Pulmonary artery endothelial cell (primary cell): ENCODE data around the gene FGD5. TPM values are rescaled to one million over a fixed set of nuclear protein-coding genes. Genes with fewer than 3 reads are reported as not detected.

Source experiments
- DNase-seq: peaks from one replicate; pipeline ENCODE4 v3.0.0-alpha.2; 2011; ENCODE audit warnings: low read depth, low spot score
- total RNA-seq: library from RNA; depleted of rRNA; stranded (reverse); fragments of >200 nt; gene quantifications from 2 replicates; pipeline ENCODE4 v1.2.3, GENCODE V29; 2014

FGD5 gene
- total RNA-seq, 1 donor from 2014 or later: 84.3 TPM

DNA sequence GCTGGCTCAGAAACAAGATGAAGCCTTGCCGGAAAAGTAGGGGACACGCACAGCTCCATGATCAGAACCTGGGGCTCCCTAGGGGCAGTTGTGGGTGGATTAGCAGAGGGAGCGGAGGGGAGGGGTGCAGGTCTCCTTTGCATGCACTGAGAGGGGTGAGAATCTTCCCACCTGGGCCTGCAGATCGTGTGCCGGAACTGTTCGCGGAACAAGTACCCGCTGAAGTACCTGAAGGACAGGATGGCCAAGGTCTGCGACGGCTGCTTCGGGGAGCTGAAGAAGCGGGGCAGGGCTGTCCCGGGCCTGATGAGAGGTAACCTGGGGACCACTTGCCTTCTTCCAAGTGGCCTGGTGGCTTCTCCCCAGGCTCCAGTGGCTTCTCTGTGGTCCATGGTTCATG lies 104.1 kb downstream of the FGD5 start:
- DNase-seq: no peak

DNA sequence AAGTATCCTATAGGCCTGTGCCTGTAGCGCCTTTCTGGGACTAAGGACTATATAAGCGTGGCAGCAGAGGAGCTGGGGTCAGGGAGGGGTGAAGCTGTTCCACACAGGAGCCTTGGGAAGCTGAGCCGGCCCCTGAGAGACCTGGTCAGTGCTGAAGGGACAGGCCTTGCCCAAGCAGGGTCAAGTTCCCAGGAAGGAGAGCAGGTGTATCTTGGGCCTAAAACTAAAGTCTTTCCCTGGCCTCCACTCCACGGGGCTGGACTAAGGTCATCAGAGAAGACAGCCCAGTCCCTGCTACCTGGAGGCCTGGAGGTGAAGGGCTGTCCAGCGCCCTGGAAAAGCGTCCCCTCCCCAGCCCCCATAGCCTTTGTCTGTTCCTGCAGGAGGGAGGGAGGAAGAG lies 104.7 kb downstream of the FGD5 start:
- no peak for DNase-seq

DNA sequence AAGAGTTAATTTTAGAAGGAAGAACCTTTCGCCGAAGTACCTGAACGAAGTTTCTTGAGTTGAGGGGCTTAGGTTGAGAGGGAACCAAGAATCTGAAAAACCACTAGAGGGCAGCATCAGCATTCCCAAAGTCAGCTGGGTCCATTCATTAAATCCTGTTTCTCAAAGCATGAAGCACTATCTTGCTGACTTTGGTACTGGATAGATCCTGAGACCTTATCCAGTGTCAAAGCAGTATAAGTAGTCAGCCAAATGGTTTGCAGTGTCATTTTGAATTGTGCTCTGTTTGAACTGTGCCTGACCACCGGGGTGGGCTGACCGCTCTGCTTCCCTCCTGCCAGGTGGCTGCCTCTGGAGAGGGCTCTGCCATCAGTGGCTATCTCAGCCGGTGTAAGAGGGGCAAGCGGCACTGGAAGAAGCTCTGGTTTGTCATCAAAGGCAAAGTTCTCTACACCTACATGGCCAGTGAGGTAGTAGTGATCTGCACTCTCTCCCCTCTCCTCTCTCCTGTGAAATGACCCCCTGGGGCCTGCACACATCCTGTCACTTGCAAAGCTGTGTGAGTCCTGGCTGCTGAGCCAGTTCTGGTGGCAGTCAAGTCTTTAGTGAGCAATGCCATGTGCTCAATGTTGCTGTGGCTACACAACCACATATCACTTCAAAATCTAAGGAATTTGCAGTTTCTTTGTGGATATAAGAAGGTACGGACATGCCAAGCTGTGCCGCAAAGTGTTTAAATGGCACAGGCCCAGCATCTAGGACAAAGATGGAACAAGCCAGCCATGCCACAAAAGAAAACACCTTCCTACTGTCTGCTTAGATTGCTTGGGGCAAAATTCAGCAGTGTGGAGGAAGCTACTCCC lies 107.2 kb downstream of the FGD5 start:
- DNase-seq: no peak

DNA sequence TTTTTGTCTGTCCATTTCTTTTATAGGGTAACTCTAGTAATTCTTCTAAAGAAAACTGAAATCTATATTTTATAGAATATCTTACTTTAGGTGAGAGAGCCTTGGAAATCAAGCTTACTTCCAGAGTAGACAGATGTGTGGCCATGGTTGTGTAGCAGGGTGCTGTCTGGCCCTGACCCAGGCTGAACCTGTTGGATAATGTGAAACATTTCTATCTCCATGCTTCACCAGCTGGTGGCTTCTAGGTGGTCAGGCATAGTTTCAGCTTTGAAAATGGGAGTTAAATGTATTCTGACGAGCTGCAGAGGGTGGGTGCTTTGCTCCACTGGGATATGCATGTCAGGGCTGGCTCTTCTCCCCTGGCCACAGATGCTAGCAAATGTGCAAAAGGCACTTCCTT lies 107.8 kb downstream of the FGD5 start:
- no peak for DNase-seq

DNA sequence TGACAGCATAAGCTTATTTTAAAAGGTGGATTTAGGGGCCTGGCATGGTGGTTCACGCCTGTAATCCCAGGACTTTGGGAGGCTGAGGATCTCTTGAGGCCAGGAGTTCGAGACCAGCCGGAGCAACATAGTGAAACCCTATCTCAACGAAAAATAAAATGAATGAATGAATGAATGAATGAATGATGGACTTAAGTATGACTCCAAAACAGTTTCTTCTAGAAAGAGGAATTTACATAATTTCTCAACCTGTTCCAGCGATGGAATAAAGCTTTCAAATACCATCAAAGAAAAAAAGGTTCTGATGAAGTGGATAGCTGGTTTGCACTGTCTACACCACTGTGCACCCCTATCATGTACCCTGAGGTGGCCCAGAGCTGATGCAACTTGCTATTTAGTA lies 108.5 kb downstream of the FGD5 start:
- no peak for DNase-seq

DNA sequence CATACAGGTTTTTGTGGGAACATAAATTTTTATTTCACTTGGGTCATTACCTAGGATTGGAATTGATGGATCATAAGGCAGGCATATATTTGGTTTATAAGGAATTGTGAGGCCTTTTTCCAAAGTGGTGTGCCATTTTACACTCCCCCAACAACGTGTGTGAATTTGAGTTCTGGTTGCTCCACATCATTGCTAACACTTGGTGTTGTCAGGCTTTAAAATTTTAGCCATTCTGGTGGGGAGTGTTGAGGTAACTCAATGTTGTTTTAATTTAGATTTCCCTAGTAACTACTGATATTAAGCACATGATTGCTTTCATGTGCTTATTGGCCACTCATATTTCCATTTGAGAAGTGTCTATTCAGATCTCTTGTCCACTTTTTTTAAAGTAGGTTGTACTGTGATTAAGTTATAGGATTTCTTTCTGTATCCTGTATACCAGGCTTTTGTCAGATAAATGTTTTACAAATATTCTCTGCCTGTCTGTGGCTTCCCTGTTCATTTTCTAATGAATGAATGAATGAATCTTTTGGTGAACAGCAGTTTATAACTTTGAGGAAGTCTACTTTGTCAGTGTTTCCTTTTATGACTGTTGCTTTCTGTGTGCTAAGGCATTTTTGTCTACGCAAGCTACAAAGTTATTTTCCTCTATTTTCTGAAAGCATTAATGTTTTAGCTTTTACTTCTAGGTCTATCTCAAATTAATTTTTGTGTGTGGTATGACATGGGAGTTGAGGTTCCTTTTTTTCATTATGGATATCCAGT lies 110.7 kb downstream of the FGD5 start:
- no peak for DNase-seq

DNA sequence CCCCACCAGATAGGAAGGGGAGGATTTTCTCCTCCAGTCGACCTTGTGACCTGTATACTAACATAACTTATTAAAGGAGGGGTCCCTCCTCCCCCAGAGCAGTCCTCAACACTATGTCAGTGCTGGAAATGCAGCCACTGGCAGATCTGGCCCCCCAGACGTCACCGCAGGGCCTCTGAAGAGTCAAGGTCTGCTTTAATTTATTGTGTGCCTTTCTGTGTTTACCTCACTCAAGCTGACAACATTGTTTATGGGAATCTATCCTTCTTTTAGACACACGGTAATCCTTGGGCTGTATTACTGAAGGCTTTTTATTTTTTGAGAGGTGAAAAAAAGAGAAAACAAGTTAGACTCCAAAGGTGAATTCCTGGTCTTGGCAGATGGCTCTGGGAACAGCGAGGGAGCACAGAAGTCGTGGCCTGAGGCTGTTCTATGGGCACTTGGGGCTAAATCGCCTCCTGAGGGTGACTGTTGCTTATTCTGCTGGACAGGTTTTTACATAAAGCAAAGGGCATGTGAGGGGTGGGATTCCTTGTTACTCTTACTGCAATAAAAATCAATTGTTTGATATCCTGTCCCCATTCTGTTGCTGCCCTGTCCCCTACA lies 115.2 kb downstream of the FGD5 start:
- no peak for DNase-seq

DNA sequence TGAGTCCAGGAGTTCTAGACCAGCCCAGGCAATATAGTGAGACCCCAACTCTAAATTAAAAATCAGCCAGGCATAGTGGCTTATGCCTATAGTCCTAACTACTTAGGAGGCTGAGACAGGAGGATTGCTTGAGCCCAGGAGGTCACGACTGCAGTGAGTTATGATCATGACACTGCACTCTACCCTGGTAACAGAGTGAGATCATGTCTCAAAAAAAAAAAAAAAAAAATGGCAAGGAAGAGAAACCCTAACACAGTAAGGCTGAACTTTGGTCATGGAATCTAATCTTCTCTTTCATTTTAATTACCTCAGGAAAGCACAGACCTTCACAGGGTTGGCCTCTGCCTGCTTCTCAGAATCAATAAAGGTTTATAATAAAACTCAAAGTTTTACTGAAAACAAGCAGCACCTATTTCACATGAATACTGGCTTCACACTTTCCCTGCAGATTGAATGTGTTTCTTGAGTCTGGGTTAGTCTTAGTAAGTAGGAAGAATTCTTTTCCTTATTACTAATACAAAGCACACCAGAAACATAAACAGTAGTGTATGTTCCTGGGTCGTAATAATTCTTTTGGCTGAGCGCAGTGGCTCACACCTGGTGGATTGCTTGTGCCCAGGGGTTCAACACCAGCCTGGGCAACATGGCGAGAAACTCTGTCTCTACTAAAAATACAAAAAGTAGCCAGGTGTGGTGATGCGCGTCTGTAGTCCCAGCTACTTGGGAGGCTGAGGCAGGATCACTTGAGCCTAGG lies 117.0 kb downstream of the FGD5 start:
- no peak for DNase-seq

DNA sequence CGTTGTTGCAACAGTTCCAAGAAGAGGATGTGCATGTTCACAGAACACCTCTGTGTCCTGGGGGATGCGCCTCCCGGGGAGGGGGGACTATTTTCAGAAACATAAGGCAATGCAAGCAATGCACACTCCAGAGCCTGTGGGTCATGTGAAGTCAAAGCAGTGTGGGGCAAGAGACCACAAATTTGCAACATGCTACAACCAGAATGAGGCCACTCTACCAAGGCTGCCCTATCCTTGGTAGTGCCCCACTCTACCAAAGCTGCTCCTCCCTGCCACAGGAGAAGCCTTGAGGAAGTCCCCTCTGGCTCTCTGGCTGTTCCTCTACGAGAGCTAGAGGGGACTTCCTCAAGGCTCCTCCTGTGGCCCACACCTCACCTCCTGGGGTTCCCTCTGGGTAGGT lies 120.2 kb downstream of the FGD5 start:
- no peak for DNase-seq

DNA sequence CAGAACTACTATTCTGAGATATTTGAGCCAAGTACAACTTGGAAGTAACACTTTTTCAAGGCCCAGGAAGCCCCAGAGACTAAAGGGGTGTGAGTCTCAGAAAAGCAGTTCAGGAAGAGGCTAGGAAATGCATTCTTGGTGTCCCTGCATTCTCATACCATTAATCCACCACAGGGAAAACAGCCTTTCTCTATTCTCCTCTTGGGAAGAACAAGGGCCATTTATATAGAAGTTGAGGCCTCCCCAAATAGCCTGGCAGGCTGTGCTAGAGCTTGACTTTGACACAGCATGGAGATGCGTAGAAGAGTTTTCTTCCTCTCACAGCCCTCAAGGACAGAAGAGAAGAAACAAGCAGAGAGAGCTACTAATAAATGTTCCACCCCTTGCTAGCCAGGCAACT lies 123.1 kb downstream of the FGD5 start:
- no peak for DNase-seq

DNA sequence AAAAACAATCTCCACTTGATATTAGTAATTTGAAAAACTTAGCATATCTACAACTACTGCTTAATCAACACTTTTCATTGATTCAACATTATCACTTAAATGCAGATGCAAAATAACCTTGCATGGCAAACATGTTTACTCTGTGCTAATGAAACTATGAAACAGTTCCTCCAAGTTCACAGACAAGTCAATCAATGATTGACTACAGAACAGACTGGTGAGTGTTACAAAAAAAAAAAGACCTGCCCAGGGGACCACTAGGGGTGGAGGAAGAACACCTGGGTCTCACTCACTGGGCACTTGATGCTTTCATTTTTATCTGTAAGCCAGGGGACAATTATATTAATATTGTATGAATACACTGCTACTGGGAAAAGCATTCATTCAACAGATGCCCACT lies 124.3 kb downstream of the FGD5 start:
- DNase-seq: no peak

DNA sequence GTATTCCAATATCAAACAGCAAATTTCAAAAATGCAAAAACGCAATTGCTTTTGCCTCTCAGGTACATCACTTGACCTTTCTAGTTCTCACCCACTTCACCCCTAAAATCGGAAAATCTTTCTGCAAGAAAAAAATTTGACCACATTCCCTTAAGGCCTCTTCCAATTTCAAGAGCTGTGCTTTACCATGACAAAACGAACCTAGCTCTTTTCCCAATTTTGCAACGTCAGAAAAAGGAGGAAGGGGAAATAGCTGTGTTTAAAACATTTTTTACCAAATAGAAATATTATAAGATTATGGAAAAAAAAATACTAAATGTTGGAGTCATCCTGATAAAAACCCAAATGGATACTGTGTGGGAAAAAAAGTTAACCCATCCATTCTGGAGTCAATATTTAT lies 127.5 kb downstream of the FGD5 start:
- DNase-seq: no peak

DNA sequence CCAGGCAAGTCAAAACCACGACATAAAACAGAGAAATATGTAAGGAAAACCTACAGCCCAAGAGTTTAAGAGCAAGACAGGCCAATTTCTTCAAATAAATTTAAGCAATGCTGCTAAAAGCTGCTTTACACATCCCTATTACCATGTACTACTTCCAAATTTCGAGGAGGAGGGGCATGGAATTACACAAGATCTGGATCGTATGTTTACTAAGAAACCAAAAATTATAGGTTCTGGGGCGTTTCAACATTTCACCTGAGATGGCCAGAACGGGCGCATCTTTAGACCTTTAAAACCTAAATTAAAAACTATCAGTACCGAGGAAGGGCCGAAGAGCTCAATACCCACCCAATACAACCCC lies 128.0 kb downstream of the FGD5 start:
- no peak for DNase-seq

DNA sequence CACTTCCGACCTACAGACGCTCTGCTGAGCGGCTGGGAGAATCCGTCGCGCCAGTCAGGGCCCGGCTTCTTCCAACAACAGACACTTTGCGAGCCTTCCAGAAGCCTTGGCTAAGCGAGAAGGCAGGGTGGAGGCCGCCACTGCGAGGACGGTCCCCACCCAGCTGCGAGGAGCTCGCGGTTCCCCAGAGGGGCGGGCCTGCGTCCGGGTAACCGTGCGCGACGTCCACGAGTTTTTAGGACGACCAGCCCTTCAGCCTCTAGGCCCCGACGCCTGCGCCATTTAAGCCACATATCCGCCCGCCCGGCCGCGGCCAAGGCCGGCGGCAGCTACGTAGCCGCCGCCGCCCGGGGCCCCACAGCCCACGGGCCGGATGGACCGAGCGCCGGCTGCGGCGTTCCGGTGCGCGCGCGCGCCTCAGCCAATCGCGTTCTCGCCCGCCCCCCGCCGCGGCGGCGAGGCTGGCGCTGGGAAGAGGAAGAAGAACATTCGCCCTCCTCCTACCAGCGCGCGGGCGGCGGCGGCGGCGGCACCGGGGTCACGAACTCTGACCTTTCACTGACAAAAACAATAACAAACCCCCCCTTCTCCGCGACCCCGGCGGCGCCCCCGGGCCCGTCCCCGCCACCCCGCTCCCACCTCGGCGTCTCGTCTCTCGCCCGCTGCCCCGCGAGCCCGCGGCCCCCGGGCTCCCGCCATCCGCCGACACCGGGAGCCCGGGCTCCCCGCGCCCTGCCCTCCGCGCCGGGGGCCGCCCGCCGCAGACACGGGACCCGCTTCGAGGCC lies 128.5 kb downstream of the FGD5 start, which contains the start of gene NR2C2:
NR2C2 (plus strand) TSS at position 484 of the 786 bp plus-strand sequence. CDS start 56,332 bp downstream, outside the sequence.
- peak; percentile 24 for DNase-seq

DNA sequence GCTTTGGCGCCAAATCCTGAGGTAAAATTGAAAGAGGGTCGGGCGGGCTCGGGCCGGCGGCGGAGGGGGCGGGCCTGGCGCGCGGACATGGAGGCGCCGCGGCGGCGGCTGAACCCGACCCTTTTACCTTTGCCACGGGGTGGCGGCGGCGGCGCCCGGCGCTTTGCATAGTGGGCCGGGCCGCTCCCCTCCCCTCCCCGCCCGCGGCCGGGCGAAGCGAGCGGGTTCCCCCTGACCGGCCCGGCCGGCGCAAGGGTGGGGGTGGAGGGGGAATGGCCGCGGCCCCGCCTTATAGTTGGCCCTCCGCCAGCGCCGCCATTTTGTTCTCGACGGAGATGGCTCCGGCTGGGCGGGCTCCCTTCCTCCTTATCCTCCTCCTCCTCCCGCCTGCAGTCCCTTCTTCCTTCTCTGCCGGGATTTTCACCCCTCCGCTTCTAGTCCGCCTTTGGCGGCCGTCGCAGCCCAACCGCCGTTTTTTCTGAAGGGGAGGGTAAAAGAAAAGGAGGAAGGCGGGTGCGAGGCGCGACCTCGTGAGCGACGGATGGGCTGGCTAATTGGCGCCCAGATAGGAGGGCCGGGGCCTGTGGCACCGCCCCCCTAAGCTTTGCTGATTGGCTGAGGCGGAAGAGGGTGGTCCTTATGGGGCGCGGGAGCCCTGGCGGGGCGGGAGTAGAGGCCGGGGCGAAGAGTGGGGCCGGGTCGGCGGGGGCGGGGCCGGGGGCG lies 129.3 kb downstream of the FGD5 start:
- DNase-seq: peak; percentile 86

DNA sequence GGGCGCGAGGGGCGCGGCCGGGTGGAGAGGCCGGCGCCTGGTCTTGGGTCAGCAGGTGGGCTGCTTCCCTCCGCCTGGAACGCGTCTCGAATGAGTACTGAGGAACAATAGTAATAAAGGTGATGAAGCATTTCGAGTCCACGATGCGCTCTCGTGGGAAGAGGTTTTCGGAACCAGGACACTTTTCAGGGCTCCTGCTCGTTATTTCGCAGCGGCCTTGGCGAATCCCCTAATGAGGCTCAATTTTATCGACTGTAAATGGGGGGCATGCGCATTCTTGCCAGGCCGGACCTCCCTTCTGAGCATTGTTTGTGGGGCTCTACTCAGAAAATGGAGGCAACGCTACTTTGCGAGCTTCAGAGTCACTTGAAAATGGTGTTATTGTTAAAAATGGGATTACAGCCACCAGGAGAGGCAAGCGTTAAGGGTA lies 129.9 kb downstream of the FGD5 start:
- no peak for DNase-seq

DNA sequence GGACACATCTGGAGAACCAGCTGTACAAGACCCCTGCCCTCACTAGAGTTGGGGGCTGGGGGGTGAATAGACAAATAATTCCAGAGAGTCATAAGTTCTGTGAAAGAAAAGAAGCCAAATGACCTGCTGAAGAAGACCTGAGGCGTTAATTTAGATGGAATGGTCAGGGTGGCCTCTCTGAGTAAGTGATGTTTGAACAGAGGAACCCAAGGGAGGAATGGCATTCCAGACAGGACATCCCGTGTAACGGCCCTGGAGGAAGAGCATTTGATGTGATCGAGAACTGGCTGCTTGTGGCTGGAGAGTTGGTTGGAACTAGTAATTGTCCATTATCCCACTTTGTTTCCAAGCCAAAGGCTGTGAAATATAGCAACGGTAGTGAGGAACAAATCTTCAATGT lies 130.4 kb downstream of the FGD5 start:
- no peak for DNase-seq

DNA sequence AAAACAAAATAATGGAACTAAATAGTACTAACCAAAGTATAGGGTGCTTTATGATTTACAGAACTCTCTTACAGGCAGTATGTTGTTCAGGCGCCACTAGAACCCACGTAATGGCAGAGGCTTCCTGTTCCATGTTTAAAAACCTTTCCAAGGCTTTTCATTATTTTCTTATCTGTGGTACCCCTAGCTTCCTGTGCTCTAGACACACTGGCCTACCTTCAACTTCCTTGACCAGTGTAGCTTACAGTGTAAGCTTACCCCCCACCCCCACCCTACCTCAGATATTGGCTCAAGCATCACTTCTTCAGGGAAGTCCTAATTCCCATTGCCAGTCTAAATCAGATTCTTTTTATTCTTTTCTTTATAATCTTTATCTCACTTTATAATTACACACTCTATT lies 131.5 kb downstream of the FGD5 start:
- DNase-seq: no peak

DNA sequence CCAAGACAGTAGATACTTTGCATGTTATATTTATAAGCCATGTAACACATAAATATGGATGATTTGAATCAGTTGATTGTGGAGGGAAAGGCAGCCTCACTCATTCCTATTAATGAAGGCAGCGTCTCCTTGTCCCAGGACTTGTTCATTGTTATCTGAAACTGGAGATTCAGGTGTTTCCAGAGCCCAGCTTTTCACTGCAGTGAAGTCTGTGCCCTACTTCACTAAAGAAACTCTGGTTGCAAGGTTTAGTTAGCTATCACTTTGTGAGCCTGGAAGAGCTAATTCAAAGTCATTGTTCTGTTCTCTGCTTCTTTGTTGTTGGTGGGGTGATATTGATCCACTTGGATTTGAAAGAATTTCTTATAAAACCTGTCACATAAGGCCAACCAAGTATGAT lies 138.4 kb downstream of the FGD5 start:
- DNase-seq: no peak

DNA sequence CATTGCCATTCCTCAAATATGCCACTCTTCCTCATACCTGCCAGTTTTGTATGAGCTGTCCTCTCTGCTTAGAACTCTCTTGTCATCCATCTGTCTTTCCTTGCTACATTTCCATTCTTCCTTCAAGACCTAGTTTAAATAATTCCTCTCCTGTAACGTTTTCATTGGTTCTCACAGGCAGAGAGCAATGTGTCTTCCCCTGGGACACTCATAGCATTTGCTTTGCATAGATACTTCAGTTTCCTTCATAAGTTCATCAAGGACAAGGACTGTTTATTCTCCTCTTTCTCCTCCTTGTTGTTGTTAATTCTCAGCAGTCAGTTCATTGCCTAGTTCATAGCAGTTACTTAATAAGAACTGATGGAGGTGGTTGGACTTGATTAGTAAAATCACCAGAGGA lies 139.2 kb downstream of the FGD5 start:
- no peak for DNase-seq
